Loucy (cell line): ENCODE data around the gene CCDC112.
A peak's percentile ranks its signal among the peaks of the same experiment; 100 is the strongest.

Experiments used
- H2AFZ ChIP-seq: fragments of 200-600 bp; sonication (generic); 2 replicates; pipeline ENCODE4 v1.6.0; 2016; ENCODE audit warnings: antibody characterized with exemption, mild to moderate bottlenecking, low read length, moderate library complexity
- H3F3A ChIP-seq: fragments of 200-600 bp; 2 replicates; pipeline ENCODE4 v1.6.0; 2016; ENCODE audit warnings: antibody characterized with exemption, low read depth, mild to moderate bottlenecking
- H3K27me3 ChIP-seq: fragments of 200-600 bp; sonication (generic); 2 replicates; pipeline ENCODE4 v1.6.1; 2014; ENCODE audit warnings: low read length, mild to moderate bottlenecking; ENCODE audit not compliant: insufficient read depth, poor library complexity, severe bottlenecking
- H3K36me3 ChIP-seq: fragments of 200-600 bp; sonication (generic); 2 replicates; pipeline ENCODE4 v1.6.1; 2016; ENCODE audit warnings: low read length; ENCODE audit not compliant: insufficient read depth
- H3K4me1 ChIP-seq: fragments of 200-600 bp; sonication (generic); 2 replicates; pipeline ENCODE4 v1.5.1; 2014; ENCODE audit warnings: low read length, mild to moderate bottlenecking; ENCODE audit not compliant: insufficient read depth, poor library complexity, severe bottlenecking
- H3K4me2 ChIP-seq: fragments of 200-600 bp; sonication (generic); 2 replicates; pipeline ENCODE4 v1.6.0; 2014; ENCODE audit warnings: antibody characterized with exemption, low read length, low read depth, mild to moderate bottlenecking; ENCODE audit not compliant: poor library complexity, severe bottlenecking
- H3K4me3 ChIP-seq: fragments of 200-600 bp; sonication (generic); 2 replicates; pipeline ENCODE4 v1.5.1; 2014; ENCODE audit warnings: low read length, mild to moderate bottlenecking, mixed read lengths; ENCODE audit not compliant: poor library complexity, severe bottlenecking
- H3K79me2 ChIP-seq: fragments of 200-600 bp; sonication (generic); 2 replicates; pipeline ENCODE4 v1.6.1; 2014; ENCODE audit warnings: low read length; ENCODE audit not compliant: insufficient read depth
- H3K9ac ChIP-seq: fragments of 200-600 bp; sonication (generic); 2 replicates; pipeline ENCODE4 v1.6.0; 2014; ENCODE audit warnings: mild to moderate bottlenecking, low read depth, low read length, moderate library complexity; ENCODE audit not compliant: poor library complexity, severe bottlenecking
- H3K9me2 ChIP-seq: fragments of 200-600 bp; sonication (generic); replicated peaks from 2 replicates; pipeline ENCODE4 v1.6.1; 2016; ENCODE audit warnings: low read depth, low read length, mixed read lengths
- H3K9me3 ChIP-seq: fragments of 200-600 bp; sonication (generic); 2 replicates; pipeline ENCODE4 v1.6.1; 2014; ENCODE audit warnings: mild to moderate bottlenecking, antibody characterized with exemption, low read length, low read depth; ENCODE audit not compliant: insufficient read depth
- H4K20me1 ChIP-seq: fragments of 200-600 bp; sonication (generic); 2 replicates; pipeline ENCODE4 v1.6.0; 2014; ENCODE audit warnings: antibody characterized with exemption, low read length, mild to moderate bottlenecking; ENCODE audit not compliant: insufficient read depth, poor library complexity, severe bottlenecking
- CTCF ChIP-seq: fragments of 200-600 bp; sonication (generic); conservative IDR thresholded peaks from 2 replicates; pipeline ENCODE4 v1.5.1; 2014; ENCODE audit warnings: mild to moderate bottlenecking, antibody characterized with exemption, low read length
- EZH2phosphoT487 ChIP-seq: fragments of 200-600 bp; IDR thresholded peaks from 2 replicates; pipeline ENCODE4 v1.6.1; 2018; ENCODE audit warnings: antibody characterized with exemption, mild to moderate bottlenecking, moderate library complexity, borderline replicate concordance

Gene CCDC112

GRCh38 chr5:115304496-115304895 is 8.0 kb upstream of the CCDC112 start:
- Histone ChIP-seq H3K9me3 (no peaks in the 10 kb centered on the region), H3K9ac (no peak overlapping the region), H3F3A (no peaks in the 10 kb centered on the region), H3K4me2 (no peak overlapping the region), H4K20me1 (no peaks in the 10 kb centered on the region), H2AFZ (no peak overlapping the region), H3K27me3 (no peaks in the 10 kb centered on the region), H3K4me1 (no peaks in the 10 kb centered on the region), H3K9me2 (no peaks in the 10 kb centered on the region), H3K79me2 (no peaks in the 10 kb centered on the region), H3K4me3 (no peak overlapping the region), H3K36me3 (no peaks in the 10 kb centered on the region)
- TF ChIP-seq CTCF = no peak
- no peak for TF ChIP-seq EZH2phosphoT487

GRCh38 chr5:115298811-115299210 is 2.4 kb upstream of the CCDC112 start:
- Histone ChIP-seq H3K9me2 (no peaks in the 10 kb centered on the region), H3K4me2 (peak overlapping the region; percentile 15), H3K36me3 (no peaks in the 10 kb centered on the region), H3K9me3 (no peaks in the 10 kb centered on the region), H3K79me2 (peaks cover 9% of the 10 kb centered on the region; the same call in 1 of the 2 replicates), H4K20me1 (no peaks in the 10 kb centered on the region), H3F3A (no peaks in the 10 kb centered on the region), H3K4me3 (no peak overlapping the region), H2AFZ (peak overlapping the region; percentile 64; the same call in 1 of the 2 replicates), H3K9ac (no peak overlapping the region), H3K27me3 (no peaks in the 10 kb centered on the region), H3K4me1 (peaks cover 7% of the 10 kb centered on the region)
- TF ChIP-seq CTCF = no peak
- no peak for TF ChIP-seq EZH2phosphoT487

- Histone ChIP-seq H3K27me3 (no peaks in the 10 kb centered on the region), H3K4me1 (peaks cover 7% of the 10 kb centered on the region), H3K9me2 (no peaks in the 10 kb centered on the region), H3K79me2 (peaks cover 9% of the 10 kb centered on the region; the same call in 1 of the 2 replicates), H3K4me2 (no peak overlapping the region), H3K9me3 (no peaks in the 10 kb centered on the region), H3F3A (no peaks in the 10 kb centered on the region), H4K20me1 (no peaks in the 10 kb centered on the region), H2AFZ (no peak overlapping the region), H3K9ac (no peak overlapping the region), H3K36me3 (no peaks in the 10 kb centered on the region), H3K4me3 (peak overlapping the region; percentile 38)
- TF ChIP-seq EZH2phosphoT487 (no peak), CTCF (no peak)
Measured at GRCh38 chr5:115297031-115297430, 577 bp upstream of the CCDC112 start.
